ENCODE data around the gene GSG1L. TPM values are rescaled to one million over a fixed set of nuclear protein-coding genes. Genes with fewer than 3 reads are reported as not detected.

GSG1L gene
- total RNA-seq, 1 experiment from 2014 or later, result not detected

DNA sequence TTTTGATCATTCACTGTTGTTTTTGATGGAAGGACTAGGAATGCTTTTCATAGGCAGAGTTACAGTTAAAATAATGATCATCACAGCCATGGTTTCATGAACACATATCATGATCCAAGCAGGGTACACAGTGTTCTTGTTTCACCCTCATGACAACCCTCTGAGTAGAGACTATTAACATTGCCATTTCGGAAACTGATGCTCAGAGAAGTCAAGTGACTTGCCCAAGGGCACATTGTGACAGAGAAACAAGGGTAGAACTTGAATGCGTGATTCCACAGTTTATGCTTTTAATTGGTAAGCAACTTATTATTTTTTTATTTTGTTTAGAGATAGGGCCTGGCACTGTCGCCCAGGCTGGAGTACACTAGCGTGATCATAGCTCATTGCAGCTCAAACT is 311.3 kb downstream of the GSG1L start:
- TF ChIP-seq, protein P1, sequence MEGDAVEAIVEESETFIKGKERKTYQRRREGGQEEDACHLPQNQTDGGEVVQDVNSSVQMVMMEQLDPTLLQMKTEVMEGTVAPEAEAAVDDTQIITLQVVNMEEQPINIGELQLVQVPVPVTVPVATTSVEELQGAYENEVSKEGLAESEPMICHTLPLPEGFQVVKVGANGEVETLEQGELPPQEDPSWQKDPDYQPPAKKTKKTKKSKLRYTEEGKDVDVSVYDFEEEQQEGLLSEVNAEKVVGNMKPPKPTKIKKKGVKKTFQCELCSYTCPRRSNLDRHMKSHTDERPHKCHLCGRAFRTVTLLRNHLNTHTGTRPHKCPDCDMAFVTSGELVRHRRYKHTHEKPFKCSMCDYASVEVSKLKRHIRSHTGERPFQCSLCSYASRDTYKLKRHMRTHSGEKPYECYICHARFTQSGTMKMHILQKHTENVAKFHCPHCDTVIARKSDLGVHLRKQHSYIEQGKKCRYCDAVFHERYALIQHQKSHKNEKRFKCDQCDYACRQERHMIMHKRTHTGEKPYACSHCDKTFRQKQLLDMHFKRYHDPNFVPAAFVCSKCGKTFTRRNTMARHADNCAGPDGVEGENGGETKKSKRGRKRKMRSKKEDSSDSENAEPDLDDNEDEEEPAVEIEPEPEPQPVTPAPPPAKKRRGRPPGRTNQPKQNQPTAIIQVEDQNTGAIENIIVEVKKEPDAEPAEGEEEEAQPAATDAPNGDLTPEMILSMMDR (IDR thresholded peaks at IDR 0.05; ENCODE audit: unreplicated experiment), result no peak
- H3K36me3 Mint-ChIP-seq (ENCODE audit: insufficient read depth, unreplicated experiment), result peaks cover 6% of the 10 kb centered on the region
- H3K27ac Mint-ChIP-seq (ENCODE audit: unreplicated experiment), result no peak overlapping the region
- CTCF ChIA-PET, result no interaction called here
- no peak overlapping the region for H3K4me3 Mint-ChIP-seq (ENCODE audit: low read depth, unreplicated experiment)
- no peaks in the 10 kb centered on the region for H3K27me3 Mint-ChIP-seq (ENCODE audit: unreplicated experiment)
- H3K9me3 Mint-ChIP-seq (ENCODE audit: low read depth, unreplicated experiment), result no peaks in the 10 kb centered on the region
- BruUV-seq (replicated peaks), result no TSS peak
- no peaks in the 10 kb centered on the region for H3K4me1 Mint-ChIP-seq (ENCODE audit: low read depth, unreplicated experiment)
- no peak for DNase-seq
- intact Hi-C loops (cut with micrococcal nuclease; ENCODE audit: unreplicated experiment), result no loop called here

DNA sequence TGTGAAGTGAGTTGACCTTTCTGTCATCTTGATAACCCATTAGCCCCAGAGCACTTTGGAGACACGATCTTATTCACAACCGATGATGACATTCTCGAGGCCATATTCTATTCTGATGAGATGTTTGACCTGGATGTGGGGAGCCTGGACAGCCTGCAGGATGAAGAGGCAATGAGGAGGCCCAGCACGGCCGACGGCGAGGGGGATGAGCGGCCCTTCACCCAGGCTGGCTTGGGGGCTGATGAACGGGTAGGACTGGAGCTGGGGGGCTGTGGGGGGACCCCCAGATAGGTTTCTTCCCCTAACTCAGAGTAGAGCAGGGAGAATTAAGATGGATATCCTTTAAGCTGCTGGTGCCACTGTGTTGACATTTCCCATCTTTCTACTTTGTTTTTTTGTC is 311.8 kb downstream of the GSG1L start:
- TF ChIP-seq, protein P1 (IDR thresholded peaks at IDR 0.05; ENCODE audit: unreplicated experiment), result no peak
- Mint-ChIP-seq H3K4me3 (ENCODE audit: low read depth, unreplicated experiment) (no peak overlapping the region), H3K36me3 (ENCODE audit: insufficient read depth, unreplicated experiment) (peaks cover 6% of the 10 kb centered on the region), H3K27ac (ENCODE audit: unreplicated experiment) (no peak overlapping the region), H3K27me3 (ENCODE audit: unreplicated experiment) (no peaks in the 10 kb centered on the region), H3K4me1 (ENCODE audit: low read depth, unreplicated experiment) (no peaks in the 10 kb centered on the region), H3K9me3 (ENCODE audit: low read depth, unreplicated experiment) (no peaks in the 10 kb centered on the region)
- CTCF ChIA-PET, result no interaction called here
- BruUV-seq (replicated peaks), result no TSS peak
- intact Hi-C loops (cut with micrococcal nuclease; ENCODE audit: unreplicated experiment), result no loop called here
- no peak for DNase-seq

DNA sequence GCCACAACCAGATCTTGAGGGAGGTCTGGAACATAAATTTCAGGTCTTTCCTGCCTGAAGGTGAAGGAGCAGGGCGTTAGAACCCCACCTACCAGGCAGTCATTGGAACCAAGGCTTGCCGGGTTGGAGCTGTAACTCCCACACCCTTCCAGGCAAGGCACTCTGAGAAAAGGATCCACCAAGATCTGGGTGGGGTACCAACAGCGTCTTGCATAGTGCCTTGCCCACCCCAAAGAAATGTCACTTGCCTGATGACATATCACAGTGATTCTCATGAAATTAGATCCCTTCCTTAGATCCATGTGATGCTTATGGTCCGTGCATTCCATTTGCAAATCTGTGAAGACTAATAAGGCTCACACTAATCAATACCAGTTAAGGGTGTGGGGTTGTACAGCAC is 312.3 kb downstream of the GSG1L start:
- no peaks in the 10 kb centered on the region for H3K9me3 Mint-ChIP-seq (ENCODE audit: low read depth, unreplicated experiment)
- intact Hi-C loops (cut with micrococcal nuclease; ENCODE audit: unreplicated experiment), result no loop called here
- no peaks in the 10 kb centered on the region for H3K27me3 Mint-ChIP-seq (ENCODE audit: unreplicated experiment)
- DNase-seq, result no peak
- no peaks in the 10 kb centered on the region for H3K4me1 Mint-ChIP-seq (ENCODE audit: low read depth, unreplicated experiment)
- no TSS peak for BruUV-seq (replicated peaks)
- H3K36me3 Mint-ChIP-seq (ENCODE audit: insufficient read depth, unreplicated experiment), result peaks cover 6% of the 10 kb centered on the region
- TF ChIP-seq, protein P1 (IDR thresholded peaks at IDR 0.05; ENCODE audit: unreplicated experiment), result no peak
- H3K27ac Mint-ChIP-seq (ENCODE audit: unreplicated experiment), result no peak overlapping the region
- no peak overlapping the region for H3K4me3 Mint-ChIP-seq (ENCODE audit: low read depth, unreplicated experiment)
- CTCF ChIA-PET, result no interaction called here

DNA sequence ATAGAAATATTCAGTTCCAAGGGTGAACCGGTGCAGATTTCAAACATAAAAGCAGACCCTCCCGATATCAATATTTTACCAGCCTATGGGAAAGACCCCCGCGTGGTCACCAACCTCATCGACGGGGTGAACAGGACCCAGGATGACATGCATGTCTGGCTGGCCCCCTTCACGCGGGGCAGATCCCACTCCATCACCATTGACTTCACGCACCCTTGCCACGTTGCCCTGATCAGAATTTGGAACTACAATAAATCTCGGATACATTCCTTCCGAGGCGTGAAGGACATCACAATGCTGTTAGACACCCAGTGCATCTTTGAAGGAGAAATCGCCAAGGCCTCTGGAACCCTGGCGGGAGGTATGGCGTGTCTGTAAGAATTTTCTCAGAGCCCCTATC is 313.6 kb downstream of the GSG1L start:
- Mint-ChIP-seq H3K4me3 (ENCODE audit: low read depth, unreplicated experiment) (no peak overlapping the region), H3K36me3 (ENCODE audit: insufficient read depth, unreplicated experiment) (peaks cover 6% of the 10 kb centered on the region), H3K9me3 (ENCODE audit: low read depth, unreplicated experiment) (no peaks in the 10 kb centered on the region), H3K4me1 (ENCODE audit: low read depth, unreplicated experiment) (no peaks in the 10 kb centered on the region), H3K27ac (ENCODE audit: unreplicated experiment) (no peak overlapping the region), H3K27me3 (ENCODE audit: unreplicated experiment) (no peaks in the 10 kb centered on the region)
- CTCF ChIA-PET, result interaction anchor here (1.3 kb wide), 1 partner anchor 8 kb away, joined by 3 read pairs; no protein-coding TSS in a partner anchor
- TF ChIP-seq, protein P1 (IDR thresholded peaks at IDR 0.05; ENCODE audit: unreplicated experiment), result no peak
- DNase-seq, result no peak
- intact Hi-C loops (cut with micrococcal nuclease; ENCODE audit: unreplicated experiment), result no loop called here
- BruUV-seq (replicated peaks), result no TSS peak
